NCI-H187 treated with DMSO at 0.1 percent for 48 hours (cell line): ENCODE results near the gene RCOR1.

ENCODE experiments used
- DNase-seq: peaks from one replicate; lab custom pipeline; 2025; lab: John Stamatoyannopoulos, UW

Gene RCOR1

DNA sequence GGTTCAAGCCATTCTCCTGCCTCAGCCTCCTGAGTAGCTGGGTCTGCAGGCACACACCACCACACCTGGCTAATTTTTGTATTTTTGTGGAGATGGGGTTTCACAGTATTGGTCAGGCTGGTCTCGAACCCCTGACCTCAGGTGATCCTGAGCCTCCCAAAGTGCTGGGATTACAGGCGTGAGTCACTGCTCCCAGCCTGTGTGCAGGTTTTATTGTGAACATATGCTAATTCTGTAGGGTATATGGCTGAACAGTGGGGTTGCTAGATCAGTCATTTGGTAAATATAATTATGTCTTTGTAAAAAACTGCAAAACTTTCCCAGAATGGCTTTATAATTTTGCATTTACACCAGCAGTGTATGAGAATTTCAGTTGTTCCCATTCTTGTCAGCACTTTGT, 85.9 kb downstream of the RCOR1 start:
- DNase-seq, result no peak

DNA sequence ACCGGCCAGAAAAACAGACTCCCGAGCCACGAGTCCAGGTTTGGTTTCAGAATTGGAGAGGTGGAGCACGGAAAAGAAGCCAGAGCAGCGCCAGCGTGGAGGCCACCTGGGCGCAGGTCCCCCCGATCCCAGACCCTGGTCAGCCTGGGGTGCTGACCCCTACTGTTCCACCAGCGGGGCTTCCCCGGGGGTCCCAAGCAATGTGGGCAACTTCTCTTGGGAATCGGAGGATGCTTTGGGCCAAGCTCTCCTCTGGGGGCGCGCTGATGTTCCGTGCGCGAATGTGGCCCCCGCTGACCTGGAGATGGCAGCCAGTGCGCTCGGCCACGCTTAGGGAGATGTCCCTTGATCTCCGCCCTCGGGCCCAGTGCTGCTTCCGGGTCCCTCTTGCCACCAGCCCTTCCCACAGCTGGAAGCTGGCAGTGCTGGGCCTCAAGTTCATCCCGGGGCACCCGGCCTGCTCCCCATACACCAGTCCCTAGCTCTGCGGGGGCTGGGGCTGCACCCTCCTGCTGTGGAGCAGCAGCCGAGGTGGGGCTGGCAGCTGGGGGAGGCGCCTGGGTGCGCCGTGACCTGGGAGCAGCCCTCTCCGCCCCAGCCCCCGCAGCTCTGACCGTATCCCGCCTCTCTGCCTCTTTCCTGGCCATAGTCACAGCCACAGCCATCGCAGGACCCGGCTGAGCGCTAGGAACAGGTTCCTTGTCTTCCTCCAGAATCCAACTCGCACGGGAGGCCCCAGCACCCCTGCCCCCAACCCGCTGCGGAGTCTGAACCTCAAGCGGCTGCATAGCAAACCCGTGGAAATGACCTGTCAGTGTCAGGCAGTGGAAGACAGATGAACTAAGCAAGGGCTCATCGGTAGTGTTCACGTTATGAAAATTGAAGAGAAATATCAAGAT, 91.2 kb downstream of the RCOR1 start:
- no peak for DNase-seq

DNA sequence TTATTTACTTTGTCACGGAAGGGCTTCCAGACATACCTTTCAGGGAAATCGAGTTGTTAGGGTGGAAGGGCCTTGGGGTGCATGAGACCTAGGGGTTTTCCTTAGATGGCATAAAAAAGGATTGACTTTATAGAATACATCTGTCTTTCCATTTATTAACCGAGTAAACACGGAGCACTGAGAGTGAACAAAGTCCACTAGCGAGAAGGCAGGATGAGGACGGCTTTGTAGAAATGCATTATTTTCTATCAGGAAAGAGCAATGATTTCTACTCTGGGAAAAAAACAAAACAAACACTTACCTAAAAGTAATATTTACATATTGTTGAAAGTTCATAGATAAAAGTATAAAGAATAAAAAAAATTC, 91.8 kb downstream of the RCOR1 start:
- no peak for DNase-seq

DNA sequence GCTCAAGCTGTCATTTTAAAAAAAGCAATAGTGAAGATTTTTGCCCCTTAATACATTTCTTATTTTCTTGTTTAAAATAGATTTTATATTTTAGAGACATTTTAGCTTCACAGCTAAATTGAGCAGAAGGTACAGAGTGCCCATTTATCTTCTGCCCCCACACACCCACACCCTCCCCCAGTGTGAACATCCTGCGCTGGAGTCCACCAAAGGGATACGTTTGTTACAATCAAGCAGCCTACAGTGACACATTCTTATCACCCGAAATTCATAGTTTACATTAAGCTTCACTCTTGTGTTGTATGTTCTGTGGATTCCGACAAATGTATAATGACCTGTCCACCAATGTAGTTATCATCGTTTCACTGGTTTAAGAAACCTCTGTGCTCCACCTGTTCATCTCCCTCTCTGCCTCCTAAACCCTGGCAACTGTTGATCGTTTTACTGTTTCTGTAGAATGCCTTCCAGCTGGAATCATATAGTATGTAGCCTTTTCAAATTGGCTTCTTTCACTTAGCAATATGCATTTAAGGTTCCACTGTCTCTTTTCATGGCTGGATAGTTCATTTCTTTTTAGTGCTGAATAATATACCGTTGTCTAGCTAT, 93.8 kb downstream of the RCOR1 start:
- no peak for DNase-seq

DNA sequence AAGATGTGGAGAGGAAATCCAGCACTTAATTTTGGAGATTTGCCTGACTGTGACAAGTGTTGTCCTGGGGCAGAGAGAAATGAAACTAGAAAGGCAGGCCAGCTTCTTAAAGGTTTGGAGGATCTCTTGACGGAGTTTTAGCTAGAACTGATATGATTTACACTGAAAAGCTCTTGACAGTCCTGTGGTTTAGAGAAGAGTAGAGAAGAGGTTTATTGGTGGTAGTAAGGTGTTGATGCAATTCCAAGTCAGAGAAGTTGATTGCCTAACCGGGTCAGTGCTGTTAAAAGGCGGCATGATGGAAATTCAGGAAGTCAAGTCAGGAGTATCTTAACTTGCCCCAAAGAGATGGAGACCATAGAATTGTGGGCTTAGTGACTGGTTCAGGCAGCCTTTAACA, 95.8 kb downstream of the RCOR1 start:
- no peak for DNase-seq

DNA sequence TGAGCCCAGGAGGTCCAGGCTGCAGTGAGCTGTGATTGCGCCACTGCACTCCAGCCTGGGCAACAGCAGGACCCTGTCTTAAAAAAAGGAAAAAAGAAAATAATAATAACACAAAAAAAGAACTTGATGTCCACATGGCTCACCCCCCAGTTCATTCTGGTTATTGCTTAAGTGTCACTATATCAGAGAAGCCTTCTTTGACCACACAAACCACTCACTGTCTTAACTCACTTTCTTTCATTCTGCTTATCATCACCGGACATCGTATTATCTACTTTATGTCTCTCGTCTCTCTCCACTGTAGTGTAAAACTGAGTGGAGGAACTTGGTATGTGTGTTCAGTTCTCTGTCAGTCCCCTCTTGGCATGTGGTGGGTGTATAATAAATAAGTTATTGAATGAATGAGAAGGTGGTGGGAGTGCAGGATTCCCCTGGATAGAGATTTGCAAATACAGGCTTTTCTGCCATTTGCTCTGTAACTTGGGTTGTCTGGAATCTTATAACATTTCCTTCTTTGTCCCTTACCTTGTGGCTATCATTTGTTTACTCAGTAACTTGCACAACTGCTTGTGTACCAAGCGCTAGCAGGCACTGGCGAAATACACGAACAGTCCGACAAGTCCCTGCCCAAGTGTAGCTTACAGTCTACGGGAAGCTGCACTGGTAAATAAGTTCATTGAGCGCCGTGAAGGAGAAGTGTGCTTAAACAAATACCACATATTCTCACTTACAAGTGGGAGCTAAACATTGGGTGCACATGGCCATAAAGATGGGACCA, 98.2 kb downstream of the RCOR1 start:
- DNase-seq, result no peak

DNA sequence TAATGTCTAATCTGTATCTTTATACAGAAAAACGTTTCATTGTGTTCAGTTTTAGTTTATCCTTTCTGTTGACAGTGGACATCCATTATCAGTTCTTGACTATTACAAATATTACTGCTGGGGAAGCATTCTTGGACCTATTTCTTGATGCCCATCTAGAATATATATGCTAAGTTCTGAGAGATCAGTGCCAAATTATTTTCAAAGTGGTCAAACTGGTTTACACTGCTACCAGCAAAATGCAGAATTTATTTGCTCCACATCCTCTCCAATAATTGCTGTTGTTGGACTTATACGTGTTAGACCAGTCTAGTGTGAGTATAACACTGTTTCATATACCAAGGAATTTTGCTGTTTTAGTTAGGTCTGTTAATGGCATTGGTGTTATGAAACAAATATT, 99.3 kb downstream of the RCOR1 start:
- DNase-seq, result no peak

DNA sequence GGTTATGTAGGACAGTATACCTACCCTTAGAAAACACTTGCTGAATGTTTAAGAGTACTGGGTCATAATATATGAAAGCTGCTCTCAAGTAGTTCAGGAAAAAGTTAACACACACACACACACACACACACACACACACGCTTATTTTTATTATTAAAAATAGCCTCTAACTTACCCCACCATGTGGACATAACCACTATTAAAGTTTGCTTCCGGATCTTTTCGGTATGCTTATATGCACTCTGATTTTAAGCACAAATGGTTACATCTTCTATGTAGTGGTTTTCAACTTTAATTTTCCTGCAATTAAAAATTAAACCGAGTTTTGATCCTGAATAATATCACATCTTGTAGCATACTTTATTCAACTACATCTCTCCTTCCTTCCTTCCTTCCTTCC, 99.9 kb downstream of the RCOR1 start:
- no peak for DNase-seq

DNA sequence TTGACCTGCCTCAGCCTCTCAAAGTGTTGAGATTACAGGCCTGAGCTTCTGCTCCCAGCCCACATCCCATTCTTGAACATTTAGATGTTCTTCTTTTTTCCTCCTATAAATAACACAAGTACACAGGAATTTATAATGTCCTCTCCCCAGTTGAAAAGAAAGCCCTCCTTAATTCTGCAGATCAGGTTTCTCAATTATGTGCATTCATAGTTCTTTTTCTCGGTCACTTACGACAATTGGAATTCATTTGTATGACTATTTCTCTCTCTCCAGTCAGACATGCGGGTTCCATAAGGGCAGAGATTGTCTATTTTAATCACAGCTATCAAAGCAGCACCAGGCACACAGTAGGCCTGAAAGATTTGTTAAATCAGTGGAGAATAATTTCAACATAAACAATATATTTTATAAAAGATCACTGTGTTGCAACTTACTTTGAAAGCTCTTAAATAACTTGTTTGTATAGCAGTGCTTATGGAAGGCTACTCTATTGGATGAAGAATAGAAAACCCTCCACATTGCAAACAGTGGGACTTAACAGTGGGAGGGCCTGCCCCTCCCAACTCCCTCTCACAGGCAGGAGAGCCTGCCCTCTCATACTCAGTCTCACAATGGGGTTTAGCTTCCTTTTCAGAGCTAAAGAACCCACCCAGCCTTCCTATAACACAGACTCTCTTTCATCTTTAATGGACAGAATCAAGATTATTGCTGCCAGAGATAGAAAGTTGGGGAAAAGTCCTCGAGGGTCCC, 100.7 kb downstream of the RCOR1 start:
- DNase-seq, result no peak

DNA sequence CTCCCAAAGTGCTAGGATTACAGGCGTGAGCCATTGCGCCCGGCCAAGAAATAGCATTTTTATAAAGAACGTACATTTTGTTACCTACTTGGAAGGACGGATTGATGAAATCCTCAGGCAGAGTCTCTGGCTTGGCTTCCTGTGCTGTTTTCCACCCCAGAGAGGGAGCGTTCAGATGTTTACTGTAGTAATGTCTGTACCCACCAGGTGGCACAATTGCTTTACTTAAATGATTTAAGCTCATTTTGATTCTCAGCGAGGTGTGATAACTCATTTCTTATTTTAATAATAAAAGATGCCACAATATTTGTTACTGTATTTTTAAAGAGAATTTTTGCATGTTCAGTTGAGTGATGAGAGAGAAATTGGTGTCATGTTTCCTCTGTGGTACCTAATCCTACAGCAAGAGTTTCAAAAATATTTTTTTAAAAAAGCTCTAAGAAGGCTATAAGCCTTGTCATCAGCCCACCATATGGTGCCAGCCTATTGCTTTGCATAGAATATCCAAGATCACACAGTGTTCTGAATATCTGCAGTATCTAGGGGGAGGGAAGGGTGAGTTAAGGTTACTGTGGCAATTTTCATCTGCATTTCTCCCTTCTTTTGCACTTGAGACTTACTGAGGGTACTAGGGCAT, 102.2 kb downstream of the RCOR1 start:
- DNase-seq, result peak; percentile 14

DNA sequence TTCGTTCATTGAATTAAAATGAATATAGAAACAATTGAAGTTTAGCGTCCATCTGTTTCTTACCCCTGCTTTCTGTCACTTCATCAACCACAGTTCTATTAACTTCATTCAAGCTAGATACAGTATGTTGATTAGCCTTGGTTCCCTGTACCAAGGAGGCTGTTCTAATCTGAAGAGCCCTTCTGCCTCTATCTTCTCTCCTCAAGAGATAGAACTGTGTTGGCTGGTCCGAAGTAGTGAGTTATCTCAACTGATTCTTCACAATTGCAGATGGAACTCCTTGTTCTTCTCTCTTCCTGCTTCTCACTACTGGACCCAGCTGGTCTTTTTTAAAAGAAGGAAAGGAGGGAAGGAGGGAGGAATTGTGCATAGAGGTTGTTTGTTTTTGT, 102.7 kb downstream of the RCOR1 start:
- DNase-seq, result no peak

DNA sequence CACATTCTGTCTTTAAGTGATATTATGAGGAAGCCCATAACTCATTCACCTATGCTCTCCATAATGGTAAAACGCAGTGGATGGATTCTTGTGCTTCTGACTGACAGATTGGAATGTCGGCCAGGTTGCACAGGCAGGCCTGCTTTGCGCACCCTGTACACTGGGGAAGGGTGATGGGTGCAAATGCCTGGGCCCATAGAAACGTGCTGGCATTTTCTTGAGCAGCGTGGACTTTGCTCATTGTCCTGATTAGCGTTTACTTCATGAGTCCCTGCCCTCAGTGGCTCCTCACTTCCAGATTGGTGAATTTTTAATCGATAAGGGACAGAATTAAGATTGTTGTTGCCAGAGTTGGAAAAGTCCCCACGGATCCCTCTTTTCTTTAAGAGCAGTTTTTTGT, 103.9 kb downstream of the RCOR1 start:
- DNase-seq, result no peak

DNA sequence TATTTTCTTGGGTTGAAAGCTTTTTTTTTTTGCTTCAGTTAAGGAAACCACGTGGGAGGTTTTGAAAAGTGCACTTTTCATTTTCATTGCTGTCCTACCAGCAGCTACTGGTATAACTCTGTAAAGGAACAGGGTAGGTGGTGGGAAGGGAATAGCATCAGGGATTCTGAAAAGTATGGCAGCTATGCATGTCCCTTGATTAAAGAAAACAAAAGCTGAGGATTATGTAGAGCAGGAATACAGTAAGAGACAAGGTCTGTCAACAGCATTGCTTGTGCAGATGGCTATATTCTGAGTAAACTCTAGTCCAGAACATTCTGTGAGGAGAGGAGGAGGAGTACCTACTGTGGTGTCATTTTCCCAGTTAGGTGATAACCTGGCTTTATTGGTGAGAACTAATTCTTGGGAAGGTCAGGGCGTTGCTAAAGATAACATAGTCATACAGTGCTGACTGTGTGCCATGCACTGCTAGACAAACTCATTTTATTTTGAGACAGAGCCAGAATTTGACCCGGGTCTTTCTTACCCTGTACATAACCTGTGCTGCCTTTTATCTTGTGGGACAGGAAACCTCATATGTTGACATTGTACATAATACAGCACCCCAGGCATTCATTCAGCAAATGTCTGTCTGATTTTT, 104.5 kb downstream of the RCOR1 start:
- no peak for DNase-seq

DNA sequence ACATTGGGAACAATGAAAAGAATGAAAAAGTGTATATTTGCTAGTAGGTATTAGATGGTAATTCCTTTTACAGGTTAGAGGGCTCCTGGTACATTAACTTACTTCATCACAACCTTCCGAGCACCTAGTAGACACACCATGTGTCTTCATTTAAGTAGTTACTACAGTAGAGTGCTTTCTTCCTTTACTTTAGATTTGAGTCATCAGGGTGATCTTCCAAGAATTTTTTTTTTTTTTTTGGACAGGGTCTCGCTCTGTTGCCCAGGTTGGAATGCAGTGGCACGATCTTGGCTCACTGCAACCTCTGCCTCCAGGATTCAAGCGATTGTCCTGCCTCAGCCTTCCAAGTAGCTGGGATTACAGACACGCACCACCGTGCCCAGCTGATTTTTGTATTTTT, 105.1 kb downstream of the RCOR1 start:
- no peak for DNase-seq

DNA sequence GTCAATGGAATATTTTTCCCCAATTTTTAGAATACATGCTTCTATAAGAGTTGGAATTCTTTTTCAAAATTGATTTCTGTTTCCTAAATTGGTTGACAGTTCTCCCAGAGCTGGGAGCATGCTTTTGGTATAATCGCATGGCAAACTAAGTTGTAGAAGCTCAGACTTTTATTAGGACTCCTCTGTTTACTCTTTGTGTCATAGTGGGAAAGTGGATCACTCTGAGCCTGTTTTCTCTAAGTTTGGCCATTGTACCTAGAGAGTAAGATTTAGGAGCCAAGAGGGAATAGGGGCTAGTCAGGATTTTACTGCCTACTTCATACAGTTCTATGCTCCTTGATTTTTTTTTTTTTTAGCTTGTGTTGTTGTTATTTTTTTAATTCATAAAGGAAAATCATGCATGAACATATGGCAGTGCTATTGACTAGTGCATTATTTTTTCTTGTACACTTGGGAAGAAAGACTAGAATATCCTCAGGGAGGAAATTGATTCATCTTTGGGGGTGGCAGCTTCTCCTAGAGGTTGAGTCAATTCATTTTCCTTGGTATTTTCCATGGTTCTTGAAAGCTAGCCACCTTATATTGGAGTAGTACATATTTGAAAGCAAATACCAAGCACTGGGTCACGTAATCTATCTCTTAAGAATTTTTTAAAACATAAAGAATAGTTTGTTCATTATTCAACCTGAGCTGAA, 107.1 kb downstream of the RCOR1 start:
- no peak for DNase-seq

DNA sequence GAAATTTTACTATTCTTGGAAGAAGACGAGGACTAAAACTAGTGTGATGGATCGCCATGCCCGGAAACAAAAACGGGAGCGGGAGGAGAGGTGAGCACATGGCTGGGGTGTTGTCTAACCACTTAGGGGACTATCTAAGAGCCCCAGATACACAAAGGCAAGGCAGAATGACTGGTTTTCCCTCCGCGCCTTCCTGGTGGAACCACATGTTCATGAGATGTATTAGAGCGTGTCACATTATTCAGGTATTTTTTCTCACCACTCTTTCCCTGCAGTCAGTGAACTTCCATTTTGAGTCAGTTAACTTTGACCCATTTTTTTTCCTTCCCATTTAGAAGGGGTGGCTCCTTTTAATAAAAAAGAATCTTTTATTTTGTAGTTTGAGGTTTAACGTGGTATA, 116.0 kb downstream of the RCOR1 start:
- no peak for DNase-seq

DNA sequence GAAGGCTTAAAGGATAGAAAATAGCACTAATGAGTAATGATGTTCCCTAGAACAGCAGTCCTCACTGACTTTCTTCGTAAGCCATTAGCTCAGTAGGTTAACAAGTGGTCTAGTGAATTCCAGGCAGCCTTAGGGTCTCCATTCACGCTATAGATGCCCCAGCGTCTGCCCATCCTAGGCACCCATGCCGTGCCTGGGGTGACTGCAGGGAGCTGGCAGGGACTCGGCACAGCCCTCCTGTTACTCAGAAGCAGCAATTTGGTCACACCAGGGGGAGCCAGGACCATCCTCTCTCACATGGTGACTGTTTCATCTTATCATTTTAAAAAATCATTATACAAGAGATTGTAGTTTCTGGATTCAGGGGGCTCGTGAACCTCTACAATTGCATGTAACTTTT, 118.8 kb downstream of the RCOR1 start:
- no peak for DNase-seq

DNA sequence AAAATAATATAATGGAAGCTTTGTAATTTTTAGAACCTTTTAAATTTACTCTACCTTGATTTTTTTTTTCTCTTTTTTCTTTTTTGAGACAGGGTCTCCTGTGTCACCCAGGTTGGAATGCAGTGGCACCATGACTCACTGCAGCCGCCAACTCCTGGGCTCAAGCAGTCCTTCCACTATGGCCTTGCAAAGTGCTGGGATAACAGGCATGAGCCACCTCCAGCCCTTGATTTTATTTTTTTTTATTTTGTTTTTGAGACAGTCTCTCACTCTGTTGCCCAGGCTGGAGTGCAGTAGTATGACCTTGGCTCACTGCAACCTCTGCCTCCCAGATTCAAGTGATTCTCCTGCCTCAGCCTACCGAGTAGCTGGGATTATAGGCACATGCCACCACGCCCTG, 119.5 kb downstream of the RCOR1 start:
- DNase-seq, result no peak

DNA sequence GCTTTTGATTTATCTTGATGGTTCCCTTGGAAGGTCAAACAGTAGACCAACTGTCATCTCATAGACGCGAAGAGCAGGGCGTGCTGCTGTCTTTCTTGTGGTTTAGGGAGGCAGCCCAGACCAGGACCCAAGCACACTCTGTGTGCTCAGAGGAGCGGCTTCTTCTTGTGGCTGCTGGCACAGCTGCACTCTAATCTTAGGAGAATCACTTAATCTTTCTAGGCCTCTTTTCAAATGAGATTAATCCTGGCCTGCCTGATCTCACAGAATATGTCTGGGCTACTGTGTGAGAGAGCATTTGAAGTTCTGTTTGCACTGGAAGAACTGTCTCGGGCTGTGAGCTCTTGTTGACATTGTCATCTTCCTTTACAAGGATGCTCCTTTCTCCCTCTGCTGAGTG, 124.8 kb downstream of the RCOR1 start:
- no peak for DNase-seq

DNA sequence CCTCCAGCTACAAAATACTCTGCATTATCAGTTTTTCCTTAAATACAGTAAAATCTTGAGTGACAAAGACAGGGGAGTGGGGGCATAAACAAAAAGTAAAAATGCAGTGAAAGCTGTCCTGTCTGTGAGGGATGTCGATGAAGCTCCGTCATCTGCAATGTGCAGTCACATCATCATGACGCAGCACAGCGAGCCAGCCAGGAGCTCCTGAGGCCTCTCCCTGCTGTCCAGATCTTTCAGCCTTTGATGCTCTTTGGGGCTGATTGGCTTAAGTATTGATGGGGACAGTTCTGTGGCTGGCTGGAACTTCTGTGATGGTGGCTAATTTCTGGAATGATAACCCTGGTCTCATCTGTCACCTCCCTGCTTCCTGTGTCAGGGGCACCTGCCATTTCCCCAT, 130.2 kb downstream of the RCOR1 start:
- DNase-seq, result no peak

DNA sequence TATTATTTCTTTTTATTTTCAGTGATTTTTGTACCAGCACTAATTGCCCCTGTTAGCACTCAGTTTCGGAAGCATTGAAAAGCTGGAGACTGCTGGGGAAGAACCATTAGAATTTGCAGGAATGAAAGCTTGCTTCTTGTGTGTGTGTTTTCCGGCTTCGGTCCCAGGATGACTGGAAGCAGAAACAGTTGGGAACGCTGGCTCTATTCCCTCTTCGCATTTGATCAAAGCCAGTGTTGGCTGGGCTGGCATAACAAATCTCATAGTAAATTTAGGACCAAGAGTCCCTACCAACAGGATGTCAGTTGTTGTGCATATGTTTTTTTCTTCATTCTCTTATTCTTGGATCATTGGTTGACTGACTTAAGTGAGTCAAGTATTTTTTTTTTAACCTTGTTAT, 131.2 kb downstream of the RCOR1 start:
- no peak for DNase-seq
